BJ (cell line): ENCODE results near the gene CD81. TPM values are rescaled to one million over a fixed set of nuclear protein-coding genes. Genes with fewer than 3 reads are reported as not detected.

Experiments used
- CTCF ChIA-PET: fragments of 350-600 bp; formaldehyde crosslinking; extraction: SDS; loops from one replicate; lab custom pipeline; 2021; ENCODE audit warnings: antibody characterized with exemption, inconsistent platforms; lab: Yijun Ruan, JAX
- POLR2A ChIA-PET: fragments of 300-600 bp; sonication (Branson Sonifier 250); formaldehyde crosslinking; extraction: SDS; loops from one replicate; lab custom pipeline; 2021; ENCODE audit warnings: antibody characterized with exemption; lab: Charles Lee
- DNase-seq: peaks from one replicate; pipeline ENCODE4 v3.0.0-alpha.2; 2011; ENCODE audit warnings: low read depth
- H3K27me3 ChIP-seq: 2 replicates; pipeline ENCODE4 v1.6.0; 2011; ENCODE audit warnings: low read length; ENCODE audit not compliant: control insufficient read depth, insufficient read depth
- H3K36me3 ChIP-seq: 2 replicates; pipeline ENCODE4 v1.5.1; 2011; ENCODE audit warnings: low read length; ENCODE audit not compliant: control insufficient read depth, insufficient read depth
- H3K4me3 ChIP-seq: 2 replicates; pipeline ENCODE4 v1.5.1; 2011; ENCODE audit warnings: low read depth, mild to moderate bottlenecking, control low read depth, low read length
- CTCF ChIP-seq: IDR thresholded peaks from 2 replicates; pipeline ENCODE4 v1.5.1; 2011; ENCODE audit warnings: low read depth, mild to moderate bottlenecking, control low read depth, inconsistent platforms, low read length, moderate library complexity; ENCODE audit not compliant: insufficient read depth
- polyA plus RNA-seq: library from polyadenylated mRNA; depleted of rRNA; stranded (reverse); fragments of >200 nt; gene quantifications from 2 replicates; pipeline ENCODE4 v1.2.3, GENCODE V29; 2011

The CD81 gene
- polyA plus RNA-seq, 1 experiment = 875 TPM

GRCh38 chr11:2406878-2407410, 29.8 kb downstream of the CD81 start:
- POLR2A ChIA-PET = no interaction called here
- Histone ChIP-seq H3K4me3 (no peak overlapping the region), H3K27me3 (peaks cover 8% of the 10 kb centered on the region), H3K36me3 (peaks cover 18% of the 10 kb centered on the region)
- DNase-seq = no peak
- no peak for TF ChIP-seq CTCF
- CTCF ChIA-PET = interaction anchor here (2.0 kb wide), 1 partner anchor 101 kb away, joined by 9 read pairs; no protein-coding TSS in a partner anchor

DNA sequence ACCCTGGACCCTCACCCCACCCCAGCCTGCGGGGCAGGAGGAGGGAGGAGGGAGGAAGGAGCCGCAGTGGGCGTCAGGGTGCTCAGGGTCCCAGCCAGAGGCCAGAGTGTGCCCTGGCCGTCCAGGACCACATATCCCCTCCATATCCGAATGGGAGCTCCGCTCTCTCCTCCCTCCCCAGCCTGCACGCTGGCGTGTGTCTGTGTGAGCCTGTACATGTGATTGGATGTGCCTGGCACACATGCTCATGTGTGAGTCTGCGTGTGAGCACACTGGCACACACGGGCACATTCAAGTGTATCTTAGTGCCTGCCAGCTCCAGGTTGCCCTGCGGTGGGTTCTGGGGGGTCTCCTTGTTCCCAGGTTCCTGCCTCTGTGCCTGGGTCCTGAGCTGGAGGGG, 31.6 kb downstream of the CD81 start:
- ChIA-PET POLR2A (no interaction called here), CTCF (interaction anchor here (1.3 to 4.0 kb wide), 3 partner anchors 8 to 104 kb away, joined by 6 to 31 read pairs (median 28); partner anchors contain the start of gene TSSC4)
- DNase-seq = no peak
- no peak for TF ChIP-seq CTCF
- Histone ChIP-seq H3K4me3 (no peak overlapping the region), H3K27me3 (peaks cover 8% of the 10 kb centered on the region), H3K36me3 (peaks cover 4% of the 10 kb centered on the region)

GRCh38 chr11:2409126-2409525, 32.0 kb downstream of the CD81 start:
- peaks cover 8% of the 10 kb centered on the region for H3K27me3 ChIP-seq
- ChIA-PET CTCF (interaction anchor here (1.3 to 4.0 kb wide), 3 partner anchors 9 to 104 kb away, joined by 6 to 31 read pairs (median 28); partner anchors contain the start of gene TSSC4), POLR2A (no interaction called here)
- TF ChIP-seq CTCF = no peak
- no peak for DNase-seq
- peaks cover 2% of the 10 kb centered on the region; the same call in 1 of the 2 replicates for H3K36me3 ChIP-seq
- H3K4me3 ChIP-seq = no peak overlapping the region

- H3K36me3 ChIP-seq = no peaks in the 10 kb centered on the region
- no peak for TF ChIP-seq CTCF
- ChIA-PET CTCF (interaction anchor here (1.0 to 4.0 kb wide), 4 partner anchors 10 to 105 kb away, joined by 4 to 31 read pairs (median 16); partner anchors contain the start of gene TSSC4), POLR2A (no interaction called here)
- H3K27me3 ChIP-seq = peaks cover 8% of the 10 kb centered on the region
- no peak for DNase-seq
- H3K4me3 ChIP-seq = no peak overlapping the region
Observed at GRCh38 chr11:2409611-2410468, 32.7 kb downstream of the CD81 start.

DNA sequence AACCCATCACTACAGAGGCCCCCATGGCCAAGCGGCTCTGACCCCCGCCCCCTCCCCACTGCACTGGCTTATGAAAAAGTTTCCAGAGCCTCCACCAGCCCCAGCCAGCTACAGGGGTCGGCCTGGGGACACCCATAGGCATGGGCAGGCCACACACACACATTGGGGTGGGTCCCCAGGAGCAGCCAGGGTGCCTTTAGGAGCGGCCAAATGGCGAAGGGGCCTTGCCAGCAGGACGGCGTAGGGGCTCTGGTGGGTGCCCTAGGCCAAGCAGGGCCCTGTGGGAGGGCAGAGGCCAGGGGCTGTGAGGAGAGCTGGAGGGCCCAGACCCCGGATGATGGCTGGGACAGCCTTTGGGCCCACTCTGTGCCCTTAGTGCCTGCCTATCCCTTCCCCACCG, 33.5 kb downstream of the CD81 start:
- Histone ChIP-seq H3K36me3 (no peaks in the 10 kb centered on the region), H3K27me3 (peaks cover 8% of the 10 kb centered on the region), H3K4me3 (no peak overlapping the region)
- CTCF ChIA-PET = interaction anchor here (1.5 to 4.0 kb wide), 3 partner anchors 10 to 105 kb away, joined by 4 to 31 read pairs (median 27); partner anchors contain the start of gene TSSC4
- no peak for TF ChIP-seq CTCF
- POLR2A ChIA-PET = no interaction called here
- no peak for DNase-seq
